Upper lobe of left lung (tissue), 6 donors: ENCODE data around the gene PPP2R2D. TPM values are rescaled to one million over a fixed set of nuclear protein-coding genes. Genes with fewer than 3 reads are reported as not detected.

Source experiments
- ATAC-seq, 2 donors: fragments of 200-7000 bp; cut with Tn5 transposase; one replicate each; pipeline ENCODE4 v1.9.1; 2022; ENCODE audit warnings: mild to moderate bottlenecking in 2 of 2, moderate library complexity in 2 of 2; ENCODE audit not compliant: low FRiP score in 2 of 2
- DNase-seq, 2 donors: peaks; one replicate each; pipeline ENCODE4 v3.0.0-alpha.2; 2019 to 2020
- H3K27ac ChIP-seq, 4 donors: fragments of 200-600 bp; sonication (generic); one replicate each; pipeline ENCODE4 v1.5.1; 2016 to 2019
- H3K27me3 ChIP-seq, 4 donors: fragments of 200-600 bp; sonication (generic); one replicate each; pipeline ENCODE4 v1.5.1; 2017 to 2019
- H3K36me3 ChIP-seq, 4 donors: fragments of 200-600 bp; sonication (generic); one replicate each; pipeline ENCODE4 v1.5.1; 2016 to 2019
- H3K4me1 ChIP-seq, 4 donors: fragments of 200-600 bp; sonication (generic); one replicate each; pipeline ENCODE4 v1.5.1; 2018 to 2019
- H3K4me3 ChIP-seq, 4 donors: fragments of 200-600 bp; sonication (generic); one replicate each; pipeline ENCODE4 v1.5.1; 2017 to 2019; ENCODE audit warnings: mild to moderate bottlenecking in 2 of 4, moderate library complexity in 1 of 4
- H3K9me3 ChIP-seq, 4 donors: fragments of 200-600 bp; sonication (generic); one replicate each; pipeline ENCODE4 v1.5.1; 2018 to 2019
- CTCF ChIP-seq, 6 experiments: fragments of 450-650 bp in 4 of 6; fragments of 200-600 bp in 2 of 6; sonication (generic) in 2 of 6; IDR thresholded peaks; one replicate each; pipeline ENCODE4 v1.5.1; 2016 to 2019; ENCODE audit warnings: antibody characterized with exemption in 6 of 6
- EP300 ChIP-seq, 4 donors: sonication (generic); formaldehyde crosslinking; IDR thresholded peaks; one replicate each; pipeline ENCODE4 v1.5.1; 2017; ENCODE audit warnings: antibody characterized with exemption in 4 of 4, control low read depth in 2 of 4
- POLR2A ChIP-seq, 4 donors: fragments of 450-650 bp; IDR thresholded peaks; one replicate each; pipeline ENCODE4 v1.5.1; 2016 to 2017; ENCODE audit warnings: antibody characterized with exemption in 4 of 4, mild to moderate bottlenecking in 2 of 4
- POLR2AphosphoS5 ChIP-seq, 2 donors: sonication (generic); formaldehyde crosslinking; IDR thresholded peaks; one replicate each; pipeline ENCODE4 v1.5.1; 2017; ENCODE audit warnings: antibody characterized with exemption in 2 of 2
- WGBS, 2 donors: methylation state at CpG; one replicate each; pipeline ENCODE4 v1.1.5; 2017 to 2018; 5-methylcytosine and 5-hydroxymethylcytosine counted together
- total RNA-seq, 6 donors: library from RNA; depleted of rRNA in 4 of 6; stranded (reverse); fragments of >200 nt in 4 of 6; gene quantifications; one replicate each; pipeline versions ENCODE4 v1.1.0 to v1.2.1, GENCODE V29; 2016 to 2021
- donor health status: DM: no; HTN: no; CAD: no; lungs with moderate emphysema.
- donor health status: DM: no; HTN: yes; CAD: no; lungs with severe emphysema.

Gene PPP2R2D
- total RNA-seq, 6 donors from 2014 or later: 20.5 to 60.8 (median 28.7) TPM

- Histone ChIP-seq H3K4me3 (no peak overlapping the region), H3K36me3 (peaks cover 5 to 41% (median 23%) of the 10 kb centered on the region in 4 donors), H3K27ac (no peak overlapping the region), H3K9me3 (no peaks in the 10 kb centered on the region), H3K4me1 (peaks cover 11 to 48% (median 25%) of the 10 kb centered on the region in 4 donors), H3K27me3 (no peaks in the 10 kb centered on the region)
- DNase-seq (no peak), ATAC-seq (no peak)
- no peak for TF ChIP-seq POLR2AphosphoS5 (IDR thresholded peaks at IDR 0.05)
- TF ChIP-seq CTCF (IDR thresholded peaks at IDR 0.05): no peak
- no peak for TF ChIP-seq EP300 (IDR thresholded peaks at IDR 0.05)
- TF ChIP-seq POLR2A (IDR thresholded peaks at IDR 0.05): no peak
- 92 to 96% methylated on average over 2 of the region's 2 CpGs for WGBS, 2 donors
Observed at GRCh38 chr10:131933696-131934086, 32.9 kb downstream of the PPP2R2D start.

- H3K4me3 ChIP-seq: no peak overlapping the region
- TF ChIP-seq POLR2A (IDR thresholded peaks at IDR 0.05) (no peak), POLR2AphosphoS5 (IDR thresholded peaks at IDR 0.05) (no peak), CTCF (IDR thresholded peaks at IDR 0.05) (no peak), EP300 (IDR thresholded peaks at IDR 0.05) (no peak)
- DNase-seq (no peak), ATAC-seq (no peak)
- peaks cover 4 to 39% (median 15%) of the 10 kb centered on the region in 4 donors for H3K4me1 ChIP-seq
- H3K27ac ChIP-seq: peak overlapping the region in 1 of 4 donors; percentile 34
- H3K36me3 ChIP-seq: peaks cover 5 to 44% (median 25%) of the 10 kb centered on the region in 4 donors
- 75% methylated on average over 8 of the region's 8 CpGs for WGBS, 2 donors
- no peaks in the 10 kb centered on the region for H3K9me3 ChIP-seq
- H3K27me3 ChIP-seq: no peaks in the 10 kb centered on the region
Observed at GRCh38 chr10:131934769-131935168, 34.0 kb downstream of the PPP2R2D start.

GRCh38 chr10:131935260-131935659 is 34.5 kb downstream of the PPP2R2D start:
- WGBS, 2 donors: 29 to 33% methylated on average over 1 of the region's 1 CpG
- H3K36me3 ChIP-seq: peaks cover 5 to 47% (median 26%) of the 10 kb centered on the region in 4 donors
- DNase-seq (no peak), ATAC-seq (no peak)
- no peaks in the 10 kb centered on the region for H3K27me3 ChIP-seq
- no peak for TF ChIP-seq POLR2AphosphoS5 (IDR thresholded peaks at IDR 0.05)
- TF ChIP-seq POLR2A (IDR thresholded peaks at IDR 0.05): no peak
- no peak for TF ChIP-seq CTCF (IDR thresholded peaks at IDR 0.05)
- TF ChIP-seq EP300 (IDR thresholded peaks at IDR 0.05): no peak
- H3K4me1 ChIP-seq: peaks cover 4 to 34% (median 12%) of the 10 kb centered on the region in 4 donors
- peak overlapping the region in 1 of 4 donors; percentile 34 for H3K27ac ChIP-seq
- H3K9me3 ChIP-seq: no peaks in the 10 kb centered on the region
- no peak overlapping the region for H3K4me3 ChIP-seq

- TF ChIP-seq POLR2AphosphoS5 (IDR thresholded peaks at IDR 0.05) (no peak), CTCF (IDR thresholded peaks at IDR 0.05) (no peak), POLR2A (IDR thresholded peaks at IDR 0.05) (no peak), EP300 (IDR thresholded peaks at IDR 0.05) (no peak)
- H3K36me3 ChIP-seq: peaks cover 5 to 57% (median 32%) of the 10 kb centered on the region in 4 donors
- ATAC-seq: no peak
Observed at GRCh38 chr10:131936294-131936693, 35.5 kb downstream of the PPP2R2D start.

GRCh38 chr10:131936736-131937135 is 35.9 kb downstream of the PPP2R2D start:
- no peak overlapping the region for H3K27ac ChIP-seq
- H3K9me3 ChIP-seq: no peaks in the 10 kb centered on the region
- no peak overlapping the region for H3K4me3 ChIP-seq
- H3K4me1 ChIP-seq: peaks cover 0 to 20% (median 7%) of the 10 kb centered on the region in 4 donors
- H3K36me3 ChIP-seq: peaks cover 5 to 62% (median 35%) of the 10 kb centered on the region in 4 donors
- no peak for DNase-seq
- H3K27me3 ChIP-seq: no peaks in the 10 kb centered on the region
- no peak for ATAC-seq
- TF ChIP-seq POLR2AphosphoS5 (IDR thresholded peaks at IDR 0.05) (no peak), EP300 (IDR thresholded peaks at IDR 0.05) (no peak), CTCF (IDR thresholded peaks at IDR 0.05) (no peak), POLR2A (IDR thresholded peaks at IDR 0.05) (no peak)
- 97% methylated on average over 18 of the region's 18 CpGs for WGBS, 2 donors

More at GRCh38 chr10:131936294-131936693, 35.5 kb downstream of the PPP2R2D start:
- Histone ChIP-seq H3K4me1 (peaks cover 4 to 24% (median 8%) of the 10 kb centered on the region in 4 donors), H3K27me3 (no peaks in the 10 kb centered on the region), H3K9me3 (no peaks in the 10 kb centered on the region), H3K27ac (no peak overlapping the region), H3K4me3 (no peak overlapping the region)
- no peak for DNase-seq
- WGBS, 2 donors: 94% methylated on average over 8 to 9 of the region's 9 CpGs
